A549 (cell line): ENCODE measurements around the gene CSNK2A3. TPM values are rescaled to one million over a fixed set of nuclear protein-coding genes. Genes with fewer than 3 reads are reported as not detected.

ENCODE experiments used
- ATAC-seq, 2 experiments: fragments of 200-7000 bp in 1 of 2; fragments of >200 bp in 1 of 2; cut with Nextera tagmentation in 1 of 2; cut with Tn5 transposase in 1 of 2; 3 replicates each; pipeline versions ENCODE4 v1.8.0 to v1.9.1; 2018 to 2020; ENCODE audit warnings: mild to moderate bottlenecking in 1 of 2, moderate library complexity in 1 of 2
- CTCF ChIA-PET: fragments of 300-600 bp; sonication (Branson Sonifier 250); formaldehyde crosslinking; extraction: SDS; loops from one replicate; lab custom pipeline; 2021; ENCODE audit warnings: antibody characterized with exemption, inconsistent platforms; lab: Yijun Ruan, JAX
- POLR2A ChIA-PET: fragments of 350-600 bp; formaldehyde crosslinking; extraction: SDS; loops from one replicate; lab custom pipeline; 2021; ENCODE audit warnings: antibody characterized with exemption, inconsistent platforms; lab: Yijun Ruan, JAX
- DNase-seq, 2 experiments: peaks; one replicate each; pipeline versions ENCODE4 v3.0.0 to v3.0.0-alpha.2; 2011 to 2016; ENCODE audit warnings: low read depth in 1 of 2, low spot score in 1 of 2
- FAIRE-seq: peaks from 2 replicates; lab custom pipeline; 2011; peaks lifted over from hg19 to GRCh38; lab: Jason Lieb, UNC
- H3K27ac ChIP-seq, 2 experiments: fragments of >200 bp; sonication (Bioruptor Twin); formaldehyde crosslinking; 3 replicates each; pipeline ENCODE4 v1.5.1; 2016 to 2017
- H3K4me1 ChIP-seq: fragments of >200 bp; sonication (Bioruptor Twin); formaldehyde crosslinking; 3 replicates; pipeline ENCODE4 v1.6.1; 2016
- H3K4me2 ChIP-seq: fragments of >200 bp; sonication (Bioruptor Twin); formaldehyde crosslinking; 3 replicates; pipeline ENCODE4 v1.6.1; 2016
- H3K4me3 ChIP-seq: fragments of >200 bp; sonication (Bioruptor Twin); formaldehyde crosslinking; 3 replicates; pipeline ENCODE4 v1.5.1; 2016
- H3K9me3 ChIP-seq: fragments of >200 bp; sonication (Bioruptor Twin); formaldehyde crosslinking; 3 replicates; pipeline ENCODE4 v1.6.1; 2016
- BHLHE40 ChIP-seq: IDR thresholded peaks from 2 replicates; pipeline ENCODE4 v1.6.1; 2012; ENCODE audit warnings: low read depth, low read length, inconsistent platforms
- CBX2 ChIP-seq: fragments of 200-600 bp; sonication (generic); IDR thresholded peaks from 2 replicates; pipeline ENCODE4 v1.6.1; 2016; ENCODE audit warnings: low read depth, mild to moderate bottlenecking, borderline replicate concordance
- CBX8 ChIP-seq: fragments of 200-600 bp; sonication (generic); IDR thresholded peaks from 2 replicates; pipeline ENCODE4 v1.6.1; 2016
- E2F6 ChIP-seq: IDR thresholded peaks from 2 replicates; pipeline ENCODE4 v1.6.1; 2012; ENCODE audit warnings: low read depth, borderline replicate concordance
- EHF ChIP-seq: fragments of 250-450 bp; sonication (Bioruptor Pico); IDR thresholded peaks from 2 replicates; pipeline ENCODE4 v1.5.0; 2020; ENCODE audit warnings: mild to moderate bottlenecking
- EP300 ChIP-seq, 2 experiments: fragments of >200 bp; sonication (Bioruptor Twin); formaldehyde crosslinking; IDR thresholded peaks; 2 replicates in 1 of 2; 3 replicates in 1 of 2; pipeline ENCODE4 v1.6.1; 2016 to 2017
- FOXS1 ChIP-seq: fragments of 250-450 bp; sonication (Bioruptor Pico); IDR thresholded peaks from 2 replicates; pipeline ENCODE4 v1.5.0; 2020; ENCODE audit warnings: mild to moderate bottlenecking, moderate library complexity
- HES2 ChIP-seq: fragments of >200 bp; sonication (Bioruptor Twin); formaldehyde crosslinking; IDR thresholded peaks from 2 replicates; pipeline ENCODE4 v1.6.1; 2016
- HOXA7 ChIP-seq: fragments of 250-450 bp; sonication (Bioruptor Pico); IDR thresholded peaks from 2 replicates; pipeline ENCODE4 v1.5.0; 2020; ENCODE audit warnings: mild to moderate bottlenecking, moderate library complexity
- HOXB13 ChIP-seq: fragments of 250-450 bp; sonication (Bioruptor Pico); IDR thresholded peaks from 2 replicates; pipeline ENCODE4 v1.5.0; 2020; ENCODE audit warnings: low read depth, mild to moderate bottlenecking, moderate library complexity
- HOXB5 ChIP-seq: fragments of 250-450 bp; sonication (Bioruptor Pico); IDR thresholded peaks from 2 replicates; pipeline ENCODE4 v1.5.0; 2020; ENCODE audit warnings: mild to moderate bottlenecking, moderate library complexity
- JUNB ChIP-seq: fragments of >200 bp; sonication (Bioruptor Twin); formaldehyde crosslinking; IDR thresholded peaks from 2 replicates; pipeline ENCODE4 v1.6.1; 2016
- KDM1A ChIP-seq: fragments of 200-600 bp; sonication (generic); IDR thresholded peaks from 2 replicates; pipeline ENCODE4 v1.6.1; 2016; ENCODE audit warnings: low read depth, mild to moderate bottlenecking
- MAFK ChIP-seq: fragments of 450-650 bp; IDR thresholded peaks from 2 replicates; pipeline ENCODE4 v1.6.1; 2014; ENCODE audit not compliant: partially characterized antibody
- MYC ChIP-seq: IDR thresholded peaks from 2 replicates; pipeline ENCODE4 v1.6.1; 2012; ENCODE audit warnings: mild to moderate bottlenecking, inconsistent platforms, low read length, improper control_type of control experiment, borderline replicate concordance
- NFE2L2 ChIP-seq: fragments of 150-350 bp; conservative IDR thresholded peaks from 2 replicates; pipeline ENCODE4 v1.6.1; 2014; ENCODE audit warnings: low read length
- NPAS2 ChIP-seq: fragments of 250-450 bp; sonication (Bioruptor Pico); IDR thresholded peaks from 2 replicates; pipeline ENCODE4 v1.8.0; 2022; ENCODE audit warnings: mild to moderate bottlenecking, moderate library complexity, borderline replicate concordance
- NR3C1 ChIP-seq: fragments of >200 bp; sonication (Bioruptor Twin); formaldehyde crosslinking; IDR thresholded peaks from 3 replicates; pipeline ENCODE4 v1.6.1; 2017
- POLR2A ChIP-seq: IDR thresholded peaks from 2 replicates; pipeline ENCODE4 v1.6.1; 2012; ENCODE audit warnings: mild to moderate bottlenecking, low read length
- POLR2AphosphoS2 ChIP-seq: conservative IDR thresholded peaks from 2 replicates; pipeline ENCODE4 v1.6.1; 2012; ENCODE audit warnings: low read length, improper control_type of control experiment, inconsistent platforms
- RAD21 ChIP-seq, 2 experiments: fragments of >200 bp in 1 of 2; sonication (Bioruptor Twin) in 1 of 2; formaldehyde crosslinking in 1 of 2; IDR thresholded peaks in 1 of 2; conservative IDR thresholded peaks in 1 of 2; 2 replicates in 1 of 2; 3 replicates in 1 of 2; pipeline ENCODE4 v1.6.1; 2012 to 2018; ENCODE audit warnings: inconsistent platforms in 1 of 2
- RCOR1 ChIP-seq: fragments of 150-350 bp; IDR thresholded peaks from 2 replicates; pipeline ENCODE4 v1.6.1; 2014; ENCODE audit warnings: antibody characterized with exemption, low read length, low read depth
- REST ChIP-seq: fragments of 200-600 bp; sonication (generic); IDR thresholded peaks from 2 replicates; pipeline ENCODE4 v1.6.1; 2016; ENCODE audit warnings: antibody characterized with exemption, mild to moderate bottlenecking, moderate library complexity
- RFX5 ChIP-seq: fragments of 450-650 bp; IDR thresholded peaks from 2 replicates; pipeline ENCODE4 v1.7.1; 2014; ENCODE audit warnings: antibody characterized with exemption, mild to moderate bottlenecking, moderate library complexity
- SREBF2 ChIP-seq: fragments of 450-650 bp; IDR thresholded peaks from 2 replicates; pipeline ENCODE4 v1.6.1; 2014; ENCODE audit warnings: mild to moderate bottlenecking, moderate library complexity
- TP53 ChIP-seq: fragments of 250-450 bp; sonication (Bioruptor Pico); IDR thresholded peaks from 2 replicates; pipeline ENCODE4 v1.5.0; 2021; ENCODE audit warnings: mild to moderate bottlenecking, moderate library complexity
- ZFP36 ChIP-seq: fragments of 450-650 bp; IDR thresholded peaks from 2 replicates; pipeline ENCODE4 v1.6.1; 2014; ENCODE audit warnings: borderline replicate concordance; ENCODE audit not compliant: partially characterized antibody
- ZSCAN20 ChIP-seq: fragments of 250-450 bp; sonication (Bioruptor Pico); IDR thresholded peaks from 2 replicates; pipeline ENCODE4 v1.8.0; 2022; ENCODE audit warnings: mild to moderate bottlenecking, moderate library complexity
- WGBS: methylation state at CpG from one replicate; pipeline ENCODE4 v1.1.6; 2017; ENCODE audit errors: missing lambda C conversion rate; 5-methylcytosine and 5-hydroxymethylcytosine counted together
- polyA plus RNA-seq, 4 experiments: library from polyadenylated mRNA; depleted of rRNA in 3 of 4; stranded (reverse); fragments of >200 nt; fragmentation: RNase III in 1 of 4; extraction: RNeasy Plus Mini Kit Qiagen cat#74134 plus additional on column Dnase treatment in 1 of 4; gene quantifications; 2 replicates in 3 of 4; 3 replicates in 1 of 4; pipeline ENCODE4 v1.2.3, GENCODE V29; 2011 to 2017
- TF ChIP-seq, protein P1 (sequence below): fragments of 250-450 bp; sonication (Bioruptor Pico); IDR thresholded peaks from 2 replicates; pipeline ENCODE4 v1.5.0; 2020; ENCODE audit warnings: low read depth, mild to moderate bottlenecking, moderate library complexity
- TF ChIP-seq, protein P2 (sequence below): IDR thresholded peaks from 2 replicates; pipeline ENCODE4 v1.6.1; 2012

The CSNK2A3 gene
- polyA plus RNA-seq, 2 of the 4 experiments (the other 2 are of a cell fraction): 4.4 to 5.7 TPM

DNA sequence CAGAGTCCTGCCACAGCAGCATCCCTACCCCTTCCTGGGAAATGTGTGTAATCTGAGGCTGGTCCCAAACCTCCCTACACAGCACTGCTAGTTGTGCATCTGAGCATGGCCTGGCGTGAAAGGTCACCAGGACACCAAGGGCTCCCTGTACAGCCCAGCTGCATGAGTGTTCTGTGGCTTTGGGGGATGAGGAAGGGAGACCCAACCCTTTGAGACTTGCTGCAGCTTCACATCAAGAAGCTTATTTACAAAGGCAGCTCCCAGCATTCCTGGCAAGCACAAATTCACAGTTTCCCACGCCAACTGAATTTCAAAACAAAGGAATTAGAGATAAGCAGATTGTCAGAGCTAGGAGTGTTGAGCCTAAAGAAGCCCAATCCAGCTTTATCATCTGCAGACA is 32.2 kb downstream of the CSNK2A3 start (continued):
- TF ChIP-seq REST (no peak), E2F6 (no peak), ZSCAN20 (CRISPR knock-in tag) (no peak), JUNB (no peak), RFX5 (no peak), BHLHE40 (no peak)

- no peak overlapping the region for H3K4me3 ChIP-seq
- ChIA-PET POLR2A (no interaction called here), CTCF (interaction anchor here (1.4 to 2.2 kb wide), 2 partner anchors 195 to 468 kb away, joined by 3 to 4 read pairs; no protein-coding TSS in a partner anchor)
- DNase-seq (no peak), FAIRE-seq (no peak), ATAC-seq (no peak)
- 90% methylated on average over 4 of the region's 4 CpGs for WGBS
- H3K4me2 ChIP-seq: no peak overlapping the region
- peaks cover 3% of the 10 kb centered on the region for H3K4me1 ChIP-seq
- TF ChIP-seq, protein P1, sequence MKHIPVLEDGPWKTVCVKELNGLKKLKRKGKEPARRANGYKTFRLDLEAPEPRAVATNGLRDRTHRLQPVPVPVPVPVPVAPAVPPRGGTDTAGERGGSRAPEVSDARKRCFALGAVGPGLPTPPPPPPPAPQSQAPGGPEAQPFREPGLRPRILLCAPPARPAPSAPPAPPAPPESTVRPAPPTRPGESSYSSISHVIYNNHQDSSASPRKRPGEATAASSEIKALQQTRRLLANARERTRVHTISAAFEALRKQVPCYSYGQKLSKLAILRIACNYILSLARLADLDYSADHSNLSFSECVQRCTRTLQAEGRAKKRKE: no peak
- no peak for TF ChIP-seq NPAS2 (CRISPR knock-in tag)
- TF ChIP-seq CBX8: no peak
- TF ChIP-seq POLR2A: no peak
- TF ChIP-seq KDM1A: no peak
- TF ChIP-seq HES2: no peak
- no peak for TF ChIP-seq TP53 (CRISPR knock-in tag)
- no peak for TF ChIP-seq NR3C1
- no peak for TF ChIP-seq HOXB13 (CRISPR knock-in tag)
- no peak for TF ChIP-seq EHF (CRISPR knock-in tag)
- no peak for TF ChIP-seq MAFK
- TF ChIP-seq NFE2L2: no peak
- no peak for TF ChIP-seq EP300 (IDR thresholded peaks at IDR 0.05)
- no peak for TF ChIP-seq RCOR1
- no peak for TF ChIP-seq MYC
- TF ChIP-seq, protein P2, sequence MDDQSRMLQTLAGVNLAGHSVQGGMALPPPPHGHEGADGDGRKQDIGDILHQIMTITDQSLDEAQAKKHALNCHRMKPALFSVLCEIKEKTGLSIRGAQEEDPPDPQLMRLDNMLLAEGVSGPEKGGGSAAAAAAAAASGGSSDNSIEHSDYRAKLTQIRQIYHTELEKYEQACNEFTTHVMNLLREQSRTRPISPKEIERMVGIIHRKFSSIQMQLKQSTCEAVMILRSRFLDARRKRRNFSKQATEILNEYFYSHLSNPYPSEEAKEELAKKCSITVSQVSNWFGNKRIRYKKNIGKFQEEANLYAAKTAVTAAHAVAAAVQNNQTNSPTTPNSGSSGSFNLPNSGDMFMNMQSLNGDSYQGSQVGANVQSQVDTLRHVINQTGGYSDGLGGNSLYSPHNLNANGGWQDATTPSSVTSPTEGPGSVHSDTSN: no peak
- H3K27ac ChIP-seq: no peak overlapping the region
- H3K9me3 ChIP-seq: no peaks in the 10 kb centered on the region
Observed at GRCh38 chr11:11318961-11319360, 34.1 kb downstream of the CSNK2A3 start.

DNA sequence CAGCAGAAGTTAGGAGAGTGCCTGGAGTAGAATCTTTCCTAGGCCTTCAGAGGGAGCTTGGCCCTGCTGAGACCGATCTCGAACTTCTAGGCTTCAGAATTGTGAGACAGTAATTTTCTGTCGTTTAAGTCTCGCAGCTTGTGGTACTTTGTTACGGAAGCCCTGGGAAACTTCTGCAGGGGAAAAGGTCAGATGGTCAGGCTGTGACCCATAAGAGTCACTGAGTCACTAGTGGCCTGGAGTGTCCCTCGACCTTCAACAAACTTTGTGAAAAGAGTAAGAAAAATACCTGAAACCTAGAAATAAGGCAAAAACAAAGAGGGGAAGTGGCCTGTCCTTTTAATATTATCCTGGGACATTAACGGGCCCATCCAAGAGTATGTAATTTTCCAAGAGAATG is 34.6 kb downstream of the CSNK2A3 start:
- no peak overlapping the region for H3K27ac ChIP-seq
- no peak for TF ChIP-seq ZFP36
- no peak for TF ChIP-seq CBX2
- TF ChIP-seq POLR2AphosphoS2: no peak
- TF ChIP-seq SREBF2: no peak
- TF ChIP-seq HES2: no peak
- TF ChIP-seq FOXS1 (CRISPR knock-in tag): no peak
- no peak for TF ChIP-seq RAD21 (conservative IDR thresholded peaks at IDR 0.05 in 1 of 2, IDR thresholded peaks at IDR 0.05 in 1 of 2)
- TF ChIP-seq HOXB5 (CRISPR knock-in tag): no peak
- no peak for TF ChIP-seq HOXA7 (CRISPR knock-in tag)
- ATAC-seq (no peak), FAIRE-seq (no peak), DNase-seq (no peak)
- ChIA-PET POLR2A (no interaction called here), CTCF (no interaction called here)
- H3K4me3 ChIP-seq: no peak overlapping the region
- H3K4me2 ChIP-seq: no peak overlapping the region
- H3K9me3 ChIP-seq: no peaks in the 10 kb centered on the region
- peaks cover 8% of the 10 kb centered on the region for H3K4me1 ChIP-seq
- 88% methylated on average over 7 of the region's 7 CpGs for WGBS
